GM18873 (cell line): ENCODE measurements around the gene KHDRBS2.

Experiments used
- ATAC-seq: cut with Tn5 transposase; IDR thresholded peaks from one replicate; pipeline ENCODE4 v1.9.1; 2021; ENCODE audit warnings: mild to moderate bottlenecking, moderate library complexity, moderate number of reproducible peaks; ENCODE audit not compliant: unreplicated experiment, low FRiP score

KHDRBS2 gene

DNA sequence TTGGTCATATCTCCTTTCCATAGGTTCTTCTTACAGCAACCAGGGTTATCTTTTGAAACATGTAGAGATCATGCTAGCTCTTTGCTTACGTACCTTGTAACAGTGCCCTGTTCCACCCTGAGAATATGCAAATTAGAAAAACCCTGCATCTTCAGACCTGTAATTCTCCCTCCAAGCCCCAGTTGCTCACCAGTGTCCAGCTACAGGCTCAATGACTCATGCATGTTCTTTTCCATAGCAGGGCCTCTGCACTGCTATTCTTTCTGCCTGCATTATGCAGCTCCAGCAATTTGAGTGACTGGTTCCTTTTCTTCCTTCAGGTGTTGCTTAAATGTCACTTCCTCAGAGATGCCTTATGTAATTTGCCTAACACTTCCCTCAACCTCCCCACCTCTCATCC, 636.2 kb downstream of the KHDRBS2 start:
- ATAC-seq: no peak

DNA sequence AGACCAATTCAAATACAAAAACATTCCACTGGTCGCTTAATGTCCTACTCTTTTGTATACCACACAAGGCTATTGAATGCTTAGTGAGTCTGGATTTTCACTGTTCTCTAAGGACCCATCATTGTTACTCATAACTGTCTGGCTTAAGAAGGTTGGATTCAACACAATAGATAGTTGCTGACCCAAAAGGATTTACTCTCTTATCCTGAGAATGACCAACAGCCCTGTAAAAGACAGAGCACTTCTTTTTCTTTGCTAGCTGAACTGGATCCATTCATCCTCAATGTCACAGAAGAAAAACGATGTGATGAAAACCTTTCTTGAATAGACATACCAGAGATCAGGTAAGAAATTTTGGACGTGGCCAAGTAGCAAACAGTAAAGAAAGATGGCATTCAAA, 645.6 kb downstream of the KHDRBS2 start:
- ATAC-seq: no peak
